NCI-H82 treated with DMSO at 0.1 percent for 48 hours (cell line): ENCODE data around the gene EFNA5.
A peak's percentile ranks its signal among the peaks of the same experiment; 100 is the strongest.

Experiments used
- DNase-seq: peaks from one replicate; lab custom pipeline; 2025; ENCODE audit not compliant: unreplicated experiment; lab: John Stamatoyannopoulos, UW

Gene EFNA5

GRCh38 chr5:107403228-107403953 is 267.3 kb downstream of the EFNA5 start:
- DNase-seq, result no peak

GRCh38 chr5:107402434-107403227 is 268.1 kb downstream of the EFNA5 start:
- no peak for DNase-seq

- DNase-seq, result no peak
Measured at GRCh38 chr5:107401470-107402122, 269.1 kb downstream of the EFNA5 start.

- DNase-seq, result no peak
Measured at GRCh38 chr5:107400328-107400727, 270.4 kb downstream of the EFNA5 start.

- no peak for DNase-seq
Measured at GRCh38 chr5:107398703-107399102, 272.0 kb downstream of the EFNA5 start.

- DNase-seq, result no peak
Measured at GRCh38 chr5:107396351-107396690, 274.4 kb downstream of the EFNA5 start.

- DNase-seq, result no peak
Measured at GRCh38 chr5:107395632-107396350, 274.9 kb downstream of the EFNA5 start.

GRCh38 chr5:107393851-107394250 is 276.9 kb downstream of the EFNA5 start:
- no peak for DNase-seq

- no peak for DNase-seq
Measured at GRCh38 chr5:107391787-107392186, 278.9 kb downstream of the EFNA5 start.

- no peak for DNase-seq
Measured at GRCh38 chr5:107389775-107390148, 281.0 kb downstream of the EFNA5 start.

- no peak for DNase-seq
Measured at GRCh38 chr5:107389130-107389774, 281.5 kb downstream of the EFNA5 start.

GRCh38 chr5:107388141-107388861 is 282.4 kb downstream of the EFNA5 start:
- DNase-seq, result peak; percentile 42

GRCh38 chr5:107387526-107388140 is 283.1 kb downstream of the EFNA5 start:
- no peak for DNase-seq

GRCh38 chr5:107385708-107386107 is 285.0 kb downstream of the EFNA5 start:
- no peak for DNase-seq

- no peak for DNase-seq
Measured at GRCh38 chr5:107384256-107384655, 286.5 kb downstream of the EFNA5 start.

GRCh38 chr5:107383414-107383813 is 287.3 kb downstream of the EFNA5 start:
- no peak for DNase-seq

- DNase-seq, result no peak
Measured at GRCh38 chr5:107381189-107381856, 289.4 kb downstream of the EFNA5 start.

- no peak for DNase-seq
Measured at GRCh38 chr5:107380654-107381053, 290.1 kb downstream of the EFNA5 start.

- DNase-seq, result no peak
Measured at GRCh38 chr5:107378218-107378899, 292.4 kb downstream of the EFNA5 start.
